ENCODE measurements around the gene SLC25A21. TPM values are rescaled to one million over a fixed set of nuclear protein-coding genes. Genes with fewer than 3 reads are reported as not detected.

Gene SLC25A21
- total and polyA plus RNA-seq, 4 experiments from 2014 or later = not detected

- H3K4me1 ChIP-seq (ENCODE audit: insufficient read depth, low read length) = peaks cover 34% of the 10 kb centered on the region
- H3K36me3 Mint-ChIP-seq = peaks cover 0 to 1% of the 10 kb centered on the region in 2 donors
- DNase-seq = no peak
- H3K4me3 Mint-ChIP-seq = peak overlapping the region; percentile 26 to 78 (median 70)
- no peak overlapping the region for H3K27ac ChIP-seq (ENCODE audit: low read depth, low read length)
- H3K27me3 ChIP-seq (ENCODE audit: insufficient read depth, low read length) = peaks cover 31% of the 10 kb centered on the region
- no peak overlapping the region for H3K27ac Mint-ChIP-seq
- no peak overlapping the region for H3K4me3 ChIP-seq (ENCODE audit: low read length in 2 of 2)
- peaks cover 69 to 79% of the 10 kb centered on the region in 2 donors for H3K27me3 Mint-ChIP-seq
- H3K36me3 ChIP-seq (ENCODE audit: insufficient read depth, low read length) = no peaks in the 10 kb centered on the region
- intact Hi-C loops (cut with micrococcal nuclease) = no loop called here
- H3K4me1 Mint-ChIP-seq = peaks cover 23 to 75% (median 47%) of the 10 kb centered on the region in 4 donors
- ChIA-PET CTCF (ENCODE audit: partially characterized antibody) (no interaction called here), POLR2A (ENCODE audit: partially characterized antibody) (no interaction called here)
- peaks cover 0 to 19% (median 10%) of the 10 kb centered on the region in 8 donors for H3K9me3 Mint-ChIP-seq
- no peaks in the 10 kb centered on the region for H3K9me3 ChIP-seq (ENCODE audit: control insufficient read depth in 1 of 2, low read length in 2 of 2)
These were observed 511.5 kb downstream of the SLC25A21 start for GRCh38 chr14:36660736-36661505.

- intact Hi-C loops (cut with micrococcal nuclease) = no loop called here
- H3K27ac Mint-ChIP-seq = no peak overlapping the region
These were observed 512.3 kb downstream of the SLC25A21 start for GRCh38 chr14:36659822-36660735.

DNA sequence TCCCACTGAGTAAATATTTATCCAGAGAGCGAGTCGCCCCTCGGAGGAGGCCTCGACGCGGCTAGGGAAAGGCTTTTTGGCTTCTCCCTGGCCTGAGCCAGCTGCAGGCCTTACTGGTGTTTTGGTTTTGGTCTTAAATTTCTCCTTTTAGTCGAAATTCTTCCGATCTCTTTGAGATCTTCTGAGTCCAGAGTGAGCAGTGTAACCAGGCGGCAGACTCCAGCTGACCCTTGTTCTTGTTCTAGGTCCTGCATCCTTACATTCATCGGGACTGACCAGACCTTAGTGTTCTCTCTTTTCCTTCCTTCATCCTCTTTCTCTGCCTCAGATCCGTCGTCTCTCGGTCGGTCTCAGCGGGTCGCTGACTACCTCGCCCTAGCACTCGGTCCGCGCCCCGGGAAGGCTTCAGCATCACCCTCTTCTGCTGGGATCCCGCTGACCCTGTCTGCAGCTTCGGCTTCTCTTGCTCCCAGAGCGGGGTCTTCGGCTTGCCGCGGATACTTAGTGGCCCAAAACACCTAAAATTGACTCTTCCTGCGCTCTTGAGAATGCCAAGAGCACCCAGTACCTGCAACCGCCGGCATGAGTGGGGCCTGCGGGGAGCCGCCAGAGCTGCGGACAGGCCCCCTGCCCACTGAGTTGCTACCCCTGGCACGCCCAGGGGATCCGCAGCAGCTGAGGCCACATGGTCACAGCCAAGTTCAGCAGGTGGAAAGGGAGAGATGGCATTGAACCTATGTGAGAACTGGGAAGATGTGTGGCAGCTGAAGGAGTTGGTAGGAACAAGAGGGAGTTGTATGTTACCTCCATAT is 513.2 kb downstream of the SLC25A21 start:
- Mint-ChIP-seq H3K4me3 (peak overlapping the region in 6 of 8 donors; percentile 41 to 73 (median 56)), H3K36me3 (peaks cover 0 to 1% of the 10 kb centered on the region in 2 donors), H3K27me3 (peaks cover 63 to 77% of the 10 kb centered on the region in 2 donors), H3K4me1 (peaks cover 27 to 78% (median 47%) of the 10 kb centered on the region in 4 donors), H3K27ac (peak overlapping the region in 1 of 7 donors; percentile 63), H3K9me3 (peaks cover 0 to 17% (median 11%) of the 10 kb centered on the region in 8 donors)
- H3K4me3 ChIP-seq (ENCODE audit: low read length in 2 of 2) = no peak overlapping the region
- DNase-seq = no peak
- H3K9me3 ChIP-seq (ENCODE audit: control insufficient read depth in 1 of 2, low read length in 2 of 2) = no peaks in the 10 kb centered on the region
- H3K4me1 ChIP-seq (ENCODE audit: insufficient read depth, low read length) = peaks cover 36% of the 10 kb centered on the region
- H3K36me3 ChIP-seq (ENCODE audit: insufficient read depth, low read length) = no peaks in the 10 kb centered on the region
- H3K27ac ChIP-seq (ENCODE audit: low read depth, low read length) = no peak overlapping the region
- POLR2A ChIA-PET (ENCODE audit: partially characterized antibody) = no interaction called here
- CTCF ChIA-PET (ENCODE audit: partially characterized antibody) = no interaction called here
- peaks cover 48% of the 10 kb centered on the region for H3K27me3 ChIP-seq (ENCODE audit: insufficient read depth, low read length)
- intact Hi-C loops (cut with micrococcal nuclease) = no loop called here

More at GRCh38 chr14:36659822-36660735, 512.3 kb downstream of the SLC25A21 start:
- peaks cover 29 to 81% (median 51%) of the 10 kb centered on the region in 4 donors for H3K4me1 Mint-ChIP-seq
- no peak for DNase-seq
- Histone ChIP-seq H3K4me1 (ENCODE audit: insufficient read depth, low read length) (peaks cover 37% of the 10 kb centered on the region), H3K9me3 (ENCODE audit: control insufficient read depth in 1 of 2, low read length in 2 of 2) (no peaks in the 10 kb centered on the region), H3K27ac (ENCODE audit: low read depth, low read length) (no peak overlapping the region), H3K27me3 (ENCODE audit: insufficient read depth, low read length) (peaks cover 40% of the 10 kb centered on the region), H3K4me3 (ENCODE audit: low read length in 2 of 2) (no peak overlapping the region), H3K36me3 (ENCODE audit: insufficient read depth, low read length) (no peaks in the 10 kb centered on the region)
- ChIA-PET CTCF (ENCODE audit: partially characterized antibody) (no interaction called here), POLR2A (ENCODE audit: partially characterized antibody) (no interaction called here)
- peaks cover 0 to 19% (median 13%) of the 10 kb centered on the region in 8 donors for H3K9me3 Mint-ChIP-seq
- peaks cover 0 to 1% of the 10 kb centered on the region in 2 donors for H3K36me3 Mint-ChIP-seq
- peak overlapping the region in 2 of 8 donors; percentile 50 to 73 for H3K4me3 Mint-ChIP-seq
- peaks cover 68 to 78% of the 10 kb centered on the region in 2 donors for H3K27me3 Mint-ChIP-seq

GRCh38 chr14:36658123-36659009 is 514.0 kb downstream of the SLC25A21 start:
- H3K4me3 Mint-ChIP-seq = peak overlapping the region in 4 of 8 donors; percentile 44 to 63 (median 48)
- peaks cover 61 to 74% of the 10 kb centered on the region in 2 donors for H3K27me3 Mint-ChIP-seq
- intact Hi-C loops (cut with micrococcal nuclease) = no loop called here
- H3K4me1 Mint-ChIP-seq = peaks cover 21 to 70% (median 40%) of the 10 kb centered on the region in 4 donors
- H3K27ac ChIP-seq (ENCODE audit: low read depth, low read length) = no peak overlapping the region
- H3K36me3 ChIP-seq (ENCODE audit: insufficient read depth, low read length) = no peaks in the 10 kb centered on the region
- no peak overlapping the region for H3K27ac Mint-ChIP-seq
- DNase-seq = no peak
- H3K9me3 Mint-ChIP-seq = peaks cover 0 to 14% (median 11%) of the 10 kb centered on the region in 8 donors
- H3K27me3 ChIP-seq (ENCODE audit: insufficient read depth, low read length) = peaks cover 48% of the 10 kb centered on the region
- H3K4me3 ChIP-seq (ENCODE audit: low read length in 2 of 2) = no peak overlapping the region
- ChIA-PET CTCF (ENCODE audit: partially characterized antibody) (no interaction called here), POLR2A (ENCODE audit: partially characterized antibody) (no interaction called here)
- no peaks in the 10 kb centered on the region for H3K9me3 ChIP-seq (ENCODE audit: control insufficient read depth in 1 of 2, low read length in 2 of 2)
- H3K4me1 ChIP-seq (ENCODE audit: insufficient read depth, low read length) = peaks cover 28% of the 10 kb centered on the region
- peaks cover 0 to 1% of the 10 kb centered on the region in 2 donors for H3K36me3 Mint-ChIP-seq

- DNase-seq = no peak
- Histone ChIP-seq H3K4me1 (ENCODE audit: insufficient read depth, low read length) (peaks cover 23% of the 10 kb centered on the region), H3K9me3 (ENCODE audit: control insufficient read depth in 1 of 2, low read length in 2 of 2) (no peaks in the 10 kb centered on the region), H3K36me3 (ENCODE audit: insufficient read depth, low read length) (no peaks in the 10 kb centered on the region), H3K27ac (ENCODE audit: low read depth, low read length) (no peak overlapping the region), H3K27me3 (ENCODE audit: insufficient read depth, low read length) (peaks cover 48% of the 10 kb centered on the region), H3K4me3 (ENCODE audit: low read length in 2 of 2) (no peak overlapping the region)
- Mint-ChIP-seq H3K27ac (no peak overlapping the region), H3K4me3 (peak overlapping the region in 6 of 8 donors; percentile 10 to 72 (median 34)), H3K4me1 (peaks cover 20 to 62% (median 36%) of the 10 kb centered on the region in 4 donors), H3K27me3 (peaks cover 66 to 75% of the 10 kb centered on the region in 2 donors), H3K9me3 (peaks cover 0 to 14% (median 11%) of the 10 kb centered on the region in 8 donors), H3K36me3 (peaks cover 0 to 1% of the 10 kb centered on the region in 2 donors)
- POLR2A ChIA-PET (ENCODE audit: partially characterized antibody) = no interaction called here
- intact Hi-C loops (cut with micrococcal nuclease) = no loop called here
- CTCF ChIA-PET (ENCODE audit: partially characterized antibody) = no interaction called here
These were observed 514.8 kb downstream of the SLC25A21 start for GRCh38 chr14:36657399-36658122.
